GM21390 (cell line): ENCODE measurements around the gene GET3.
"Not testable (repeated sequence)": the region's sequence is repeated elsewhere in the genome, so short reads cannot be mapped to it uniquely, and the experiment has no call there.

ENCODE experiments used
- ATAC-seq: cut with Tn5 transposase; IDR thresholded peaks from one replicate; pipeline ENCODE4 v1.9.1; 2021; ENCODE audit not compliant: unreplicated experiment

Gene GET3

GRCh38 chr19:12790628-12791344 is 53.5 kb downstream of the GET3 start:
- no peak for ATAC-seq

GRCh38 chr19:12791345-12792050 is 54.2 kb downstream of the GET3 start, which contains the start of gene JUNB:
Gene JUNB, plus strand, starts transcription at chr19:12791486. Its CDS starts 286 bp downstream, at chr19:12791772.
- peak; percentile 34 for ATAC-seq

GRCh38 chr19:12792051-12792852 is 55.0 kb downstream of the GET3 start:
- ATAC-seq: no peak

GRCh38 chr19:12792853-12793289 is 55.6 kb downstream of the GET3 start:
- ATAC-seq: no peak

- peak; percentile 28 for ATAC-seq
Measured at GRCh38 chr19:12793290-12794195, 56.2 kb downstream of the GET3 start.

GRCh38 chr19:12794196-12794941 is 57.1 kb downstream of the GET3 start:
- ATAC-seq: no peak

GRCh38 chr19:12794971-12795381 is 57.7 kb downstream of the GET3 start:
- ATAC-seq: no peak

GRCh38 chr19:12796146-12797071 is 59.1 kb downstream of the GET3 start:
- ATAC-seq: no peak

GRCh38 chr19:12797141-12797587 is 59.9 kb downstream of the GET3 start:
- ATAC-seq: no peak

GRCh38 chr19:12797607-12798006 is 60.3 kb downstream of the GET3 start:
- not testable (repeated sequence) for ATAC-seq
